ENCODE results near the gene CHRM5.

Gene CHRM5

GRCh38 chr15:33968224-33968623, at the start of gene CHRM5:
TSS of gene CHRM5 (plus strand) at chr15:33968497. CDS start at chr15:34062718, 94,221 bp downstream.
- DNase-seq: no peak

- no peak for DNase-seq
Observed at GRCh38 chr15:33923446-33923845, 44.9 kb upstream of the CHRM5 start.

- no peak for DNase-seq
Observed at GRCh38 chr15:33926260-33926659, 42.0 kb upstream of the CHRM5 start.

GRCh38 chr15:33932734-33933133, 35.6 kb upstream of the CHRM5 start:
- DNase-seq: no peak

GRCh38 chr15:33934396-33934795, 33.9 kb upstream of the CHRM5 start:
- DNase-seq: no peak

- DNase-seq: no peak
Observed at GRCh38 chr15:33934921-33935320, 33.4 kb upstream of the CHRM5 start.

- no peak for DNase-seq
Observed at GRCh38 chr15:33941279-33942063, 26.8 kb upstream of the CHRM5 start.

GRCh38 chr15:33946152-33946551, 22.1 kb upstream of the CHRM5 start:
- no peak for DNase-seq

GRCh38 chr15:33955945-33956344, 12.4 kb upstream of the CHRM5 start:
- no peak for DNase-seq

- no peak for DNase-seq
Observed at GRCh38 chr15:33956397-33956796, 11.9 kb upstream of the CHRM5 start.

- no peak for DNase-seq
Observed at GRCh38 chr15:33959844-33960548, 8.3 kb upstream of the CHRM5 start.

GRCh38 chr15:33960549-33960935, 7.8 kb upstream of the CHRM5 start:
- no peak for DNase-seq

GRCh38 chr15:33963831-33964664, 4.2 kb upstream of the CHRM5 start:
- DNase-seq: no peak

- no peak for DNase-seq
Observed at GRCh38 chr15:33964665-33965040, 3.6 kb upstream of the CHRM5 start.

- DNase-seq: no peak
Observed at GRCh38 chr15:33968821-33969220, 524 bp downstream of the CHRM5 start.

- no peak for DNase-seq
Observed at GRCh38 chr15:33971811-33972210, 3.5 kb downstream of the CHRM5 start.

GRCh38 chr15:33975022-33975565, 6.8 kb downstream of the CHRM5 start:
- DNase-seq: no peak

- DNase-seq: no peak
Observed at GRCh38 chr15:33980159-33980558, 11.9 kb downstream of the CHRM5 start.

GRCh38 chr15:33982516-33982915, 14.2 kb downstream of the CHRM5 start:
- DNase-seq: no peak

GRCh38 chr15:33985287-33985686, 17.0 kb downstream of the CHRM5 start:
- no peak for DNase-seq

- DNase-seq: no peak
Observed at GRCh38 chr15:33985751-33986150, 17.5 kb downstream of the CHRM5 start.

GRCh38 chr15:33987444-33987843, 19.1 kb downstream of the CHRM5 start:
- DNase-seq: no peak

- DNase-seq: no peak
Observed at GRCh38 chr15:33988384-33988783, 20.1 kb downstream of the CHRM5 start.
